ENCODE measurements around the gene SYNC.
"Not testable (repeated sequence)": the region's sequence is repeated elsewhere in the genome, so short reads cannot be mapped to it uniquely, and the experiment has no call there.

GRCh38 chr1:32630173-32630572, 72.4 kb downstream of the SYNC start:
- TF ChIP-seq EZH2 (IDR thresholded peaks at IDR 0.05; ENCODE audit: insufficient read depth, poor library complexity, severe bottlenecking); EZH2phosphoT487 (IDR thresholded peaks at IDR 0.05; ENCODE audit: insufficient read depth, low read depth): not testable (repeated sequence)
